A673 (cell line): ENCODE results near the gene POLR2M.

Experiments used
- CTCF ChIP-seq: fragments of 300-800, 200-600 bp; sonication (generic); conservative IDR thresholded peaks from 2 replicates; pipeline ENCODE4 v1.5.1; 2017; ENCODE audit warnings: low read depth, mild to moderate bottlenecking, antibody characterized with exemption, low read length, moderate library complexity, mixed read lengths
- EZH2 ChIP-seq: fragments of 200-600 bp; sonication (generic); IDR thresholded peaks from 2 replicates; pipeline ENCODE4 v1.6.1; 2017; ENCODE audit warnings: borderline replicate concordance, low read depth, mild to moderate bottlenecking, mixed read lengths, antibody characterized with exemption, low read length; ENCODE audit not compliant: poor library complexity, severe bottlenecking

GRCh38 chr15:57663262-57663661 is 43.3 kb upstream of the POLR2M start:
- TF ChIP-seq EZH2 (no peak), CTCF (no peak)
